ENCODE results near the gene MYO1E. TPM values are rescaled to one million over a fixed set of nuclear protein-coding genes. Genes with fewer than 3 reads are reported as not detected.

MYO1E gene
- polyA plus RNA-seq, 1 donor, result 145 TPM

DNA sequence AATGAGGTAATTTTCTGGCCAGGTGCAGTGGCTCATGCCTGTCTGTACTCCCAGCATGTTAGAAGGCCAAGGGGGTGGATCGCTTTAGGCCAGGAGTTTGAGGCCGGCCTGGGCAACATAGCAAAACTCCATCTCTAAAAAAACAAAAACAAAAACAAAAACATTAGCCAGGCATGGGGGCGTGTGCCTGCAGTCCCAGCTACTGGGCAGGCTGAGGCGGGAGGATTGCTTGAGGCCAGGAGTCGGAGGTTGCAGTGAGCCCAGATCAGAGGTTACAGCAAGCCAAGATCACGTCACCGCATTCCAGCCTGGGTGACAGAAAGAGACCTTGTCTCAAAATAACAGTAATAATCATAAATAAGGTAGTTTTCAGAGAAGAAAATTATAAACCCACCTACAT lies 110.4 kb downstream of the MYO1E start:
- no peak for DNase-seq

GRCh38 chr15:59260090-59260489 lies 112.6 kb downstream of the MYO1E start:
- no peak for DNase-seq

GRCh38 chr15:59259137-59259943 lies 113.3 kb downstream of the MYO1E start:
- DNase-seq, result no peak

DNA sequence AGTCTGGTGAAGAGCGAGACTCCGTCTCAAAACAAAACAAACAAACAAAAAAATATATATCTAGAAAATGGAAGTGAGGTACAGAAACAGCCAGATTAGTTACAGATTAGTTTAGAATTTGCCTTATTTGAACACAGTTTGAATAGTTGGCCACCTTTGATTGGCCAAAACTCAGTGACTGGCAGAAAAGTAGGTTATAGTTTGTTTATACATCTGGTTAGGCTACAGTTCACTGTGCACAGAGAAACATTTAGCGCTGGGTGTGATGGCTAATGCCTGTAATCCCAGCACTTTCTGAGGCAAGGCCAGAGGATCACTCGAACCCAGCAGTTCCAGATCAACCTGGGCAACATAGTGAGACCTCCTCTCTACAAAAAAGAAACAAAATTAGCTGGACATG lies 114.4 kb downstream of the MYO1E start:
- DNase-seq, result no peak

- no peak for DNase-seq
Observed at GRCh38 chr15:59257140-59257539, 115.5 kb downstream of the MYO1E start.

DNA sequence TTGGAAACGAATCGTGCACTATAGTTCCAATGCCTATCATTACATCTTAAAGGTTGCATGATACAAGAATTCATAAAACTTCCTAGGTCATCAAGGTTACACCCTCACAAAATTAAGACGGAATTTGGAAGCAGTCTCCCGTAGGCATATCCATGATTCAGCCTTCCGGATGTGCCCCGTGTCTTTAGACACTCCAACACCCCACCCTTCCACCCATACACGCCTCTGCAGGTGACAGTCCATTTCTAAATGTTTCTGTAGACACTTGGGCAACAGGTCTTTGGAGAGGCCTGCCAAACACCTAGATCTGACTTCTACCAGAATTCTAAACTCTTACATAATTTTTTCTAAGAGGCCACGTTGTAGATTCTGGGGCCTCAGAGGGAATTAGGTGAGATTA lies 116.2 kb downstream of the MYO1E start:
- no peak for DNase-seq

DNA sequence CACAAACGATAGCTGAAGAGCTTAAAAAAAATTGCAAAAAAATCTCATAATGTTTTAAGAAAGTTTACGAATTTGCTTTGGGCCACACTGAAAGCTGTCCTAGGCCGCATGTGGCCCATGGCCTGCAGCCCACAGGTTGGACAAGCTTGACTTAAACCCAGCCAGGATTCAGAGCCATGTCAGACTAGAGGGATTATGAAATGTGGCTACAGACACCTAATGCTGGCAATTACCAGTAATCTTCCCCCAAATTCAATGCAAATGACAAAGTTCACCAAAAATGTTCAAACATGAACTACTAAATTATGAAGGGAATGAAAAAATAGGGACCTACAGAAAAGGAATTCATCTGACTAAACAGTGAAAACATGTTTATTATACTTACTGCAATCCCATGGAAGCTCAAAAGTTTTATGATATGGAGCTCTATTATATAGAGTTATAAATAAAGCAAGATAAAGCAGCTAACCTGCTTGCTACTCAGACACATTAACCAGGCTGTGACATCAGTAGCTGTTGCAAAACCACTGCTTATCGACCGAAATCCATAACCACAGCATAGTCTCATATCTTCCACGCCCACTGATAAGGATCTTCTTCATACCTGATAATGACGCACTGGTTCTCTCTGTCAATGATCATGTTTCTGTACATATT lies 116.9 kb downstream of the MYO1E start:
- no peak for DNase-seq

GRCh38 chr15:59252137-59252536 lies 120.5 kb downstream of the MYO1E start:
- DNase-seq, result no peak

GRCh38 chr15:59251001-59251845 lies 121.4 kb downstream of the MYO1E start:
- no peak for DNase-seq

- DNase-seq, result no peak
Observed at GRCh38 chr15:59250249-59250648, 122.4 kb downstream of the MYO1E start.

GRCh38 chr15:59249816-59250215 lies 122.9 kb downstream of the MYO1E start:
- DNase-seq, result no peak

- peak; percentile 64 for DNase-seq
Observed at GRCh38 chr15:59247364-59247763, 125.3 kb downstream of the MYO1E start.

- DNase-seq, result no peak
Observed at GRCh38 chr15:59245559-59245958, 127.1 kb downstream of the MYO1E start.

DNA sequence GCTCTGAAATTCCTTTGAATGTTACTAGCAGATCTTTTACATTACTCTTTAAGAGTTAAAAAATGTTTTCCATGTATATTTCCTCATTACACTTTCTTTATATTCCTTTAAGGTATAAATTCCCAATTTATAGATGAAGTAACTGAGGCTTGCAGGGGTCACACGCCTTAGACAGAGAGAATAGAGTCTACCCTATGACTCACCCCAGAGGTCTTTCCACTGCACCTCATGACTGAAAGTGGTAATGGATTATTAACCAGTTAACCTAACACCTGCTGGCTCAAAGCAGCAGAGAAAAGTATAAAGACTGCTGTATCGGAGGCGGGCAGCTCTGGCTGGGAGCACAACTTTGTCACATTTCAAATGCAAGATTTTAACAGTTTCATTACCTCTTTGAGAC lies 128.3 kb downstream of the MYO1E start:
- DNase-seq, result no peak

GRCh38 chr15:59243622-59244021 lies 129.0 kb downstream of the MYO1E start:
- DNase-seq, result no peak

DNA sequence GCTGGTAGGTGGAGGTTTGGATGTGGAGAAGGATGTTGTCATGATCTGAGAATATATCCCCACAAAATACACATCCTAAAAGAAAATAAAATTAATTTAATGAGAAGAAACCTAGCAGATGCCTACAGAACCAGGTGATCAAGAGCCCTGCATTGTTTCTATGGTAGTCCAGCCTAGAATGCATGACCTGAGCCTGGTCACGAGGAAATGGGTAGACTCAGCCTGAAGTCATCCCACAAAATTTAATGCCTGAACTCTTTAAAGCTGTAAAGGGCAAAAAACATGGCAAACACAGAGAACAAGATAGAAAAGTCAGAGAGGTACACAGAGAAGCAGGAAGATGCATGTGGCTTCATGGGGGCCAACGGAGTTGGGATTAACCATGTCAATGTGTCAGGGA lies 130.0 kb downstream of the MYO1E start:
- DNase-seq, result no peak

DNA sequence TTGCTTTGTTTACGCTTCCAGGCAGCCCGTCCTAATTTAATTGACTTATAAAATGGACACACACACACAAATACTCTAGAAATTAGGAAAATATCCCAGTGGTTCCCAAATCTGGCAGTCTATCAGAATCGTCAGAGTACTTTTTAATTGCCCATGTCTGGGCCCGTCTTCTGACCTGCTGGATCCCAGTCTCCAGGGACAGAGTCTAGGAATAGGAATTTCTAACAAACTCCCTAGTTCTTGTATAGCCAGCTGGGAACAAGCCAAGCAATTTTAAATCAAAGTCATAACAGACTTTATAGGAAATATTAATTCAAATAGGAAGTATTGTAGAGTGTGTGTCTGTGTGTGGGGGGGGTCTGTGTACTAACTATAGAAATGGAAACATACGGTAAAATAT lies 132.6 kb downstream of the MYO1E start:
- no peak for DNase-seq

DNA sequence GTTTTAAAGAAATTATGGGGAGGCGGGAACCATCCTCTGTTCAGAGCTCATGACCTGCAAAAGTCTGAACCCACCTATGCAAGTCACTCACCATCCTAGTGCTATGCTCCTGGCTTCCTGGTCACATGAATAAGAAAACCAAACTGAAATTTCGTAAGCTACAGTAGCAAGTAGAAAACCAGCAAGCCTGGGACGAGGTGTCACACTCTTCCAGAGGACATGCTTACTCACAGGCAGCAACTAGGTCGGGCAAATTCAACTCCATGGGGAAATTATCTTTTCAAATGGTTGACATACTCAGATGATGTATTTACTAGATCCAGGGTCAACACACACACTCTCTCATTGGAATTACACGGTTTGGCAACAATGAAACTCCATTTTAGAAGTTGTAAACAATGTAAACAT lies 134.7 kb downstream of the MYO1E start:
- no peak for DNase-seq

DNA sequence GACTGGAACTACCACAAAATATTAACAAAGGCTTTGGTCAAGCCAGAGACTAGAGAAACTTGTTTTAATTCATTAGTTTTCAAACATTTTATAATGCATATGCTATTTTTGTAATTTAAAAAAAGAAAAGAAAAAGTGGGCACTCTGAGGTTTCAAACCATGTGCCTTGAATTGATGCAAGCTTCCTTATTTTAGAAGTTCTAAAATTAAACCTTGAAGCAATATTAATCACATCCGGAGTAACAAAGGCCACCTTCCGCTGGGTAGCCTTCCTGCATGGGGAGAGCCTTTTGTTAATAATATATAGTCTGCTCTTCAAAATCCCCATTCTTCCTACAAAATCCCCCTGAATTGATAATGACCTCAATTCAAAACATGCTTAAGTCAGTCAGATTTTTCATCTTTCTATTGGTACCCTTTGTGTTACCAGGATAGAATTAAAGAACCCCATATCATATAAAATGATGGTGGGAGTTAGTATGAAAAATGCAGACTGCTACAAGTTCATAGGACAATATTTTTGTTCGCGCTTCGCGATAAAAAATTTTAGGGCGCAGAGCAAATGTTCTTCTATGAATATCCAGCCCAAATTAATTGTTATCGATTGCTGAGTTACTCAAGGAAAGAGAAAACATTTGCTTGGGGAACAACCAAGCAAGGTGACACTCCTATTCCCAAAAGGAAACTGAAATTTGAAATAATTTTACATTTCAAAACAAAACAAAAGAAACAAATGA lies 135.4 kb downstream of the MYO1E start:
- DNase-seq, result no peak

- no peak for DNase-seq
Observed at GRCh38 chr15:59236394-59236793, 136.3 kb downstream of the MYO1E start.

GRCh38 chr15:59232476-59232875 lies 140.2 kb downstream of the MYO1E start:
- no peak for DNase-seq

DNA sequence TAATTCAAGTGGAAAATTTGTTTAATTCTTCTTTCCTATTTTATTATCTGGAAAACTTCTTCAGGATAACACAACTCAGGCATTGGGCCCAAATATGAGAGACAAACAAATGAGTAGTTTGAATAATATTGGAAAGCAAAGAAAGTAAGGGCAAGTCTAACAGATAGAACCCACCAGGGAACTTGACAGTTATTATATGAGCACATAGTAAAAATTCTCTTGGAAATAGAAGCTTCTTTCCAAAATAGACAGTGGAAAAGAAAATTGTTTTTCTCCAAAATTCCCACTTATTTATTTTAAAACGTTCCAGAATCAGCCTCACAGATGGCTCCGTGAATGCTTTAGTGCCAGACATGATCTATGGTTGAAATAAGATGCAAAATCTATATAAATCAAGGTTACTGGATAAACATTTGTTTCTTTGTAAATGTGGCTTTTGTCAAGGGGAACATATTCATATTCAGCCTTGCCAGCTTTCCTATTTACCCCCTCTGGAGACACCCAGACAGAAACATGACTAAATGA lies 142.1 kb downstream of the MYO1E start:
- DNase-seq, result no peak

Data from left kidney (tissue), 2 donors.